Neuronal stem cell (in vitro differentiated cells): Measurements from ENCODE around the gene PTPRG.
A peak's percentile ranks its signal among the peaks of the same experiment; 100 is the strongest.

ENCODE experiments used
- DNase-seq: peaks from one replicate; pipeline ENCODE4 v3.0.0-alpha.2; 2013; ENCODE audit warnings: low spot score
- H2AFZ ChIP-seq: one replicate; pipeline ENCODE4 v1.6.1; 2013; ENCODE audit warnings: mild to moderate bottlenecking, low read length, inconsistent platforms
- H2AK5ac ChIP-seq: 2 replicates; pipeline ENCODE4 v1.6.1; 2013; ENCODE audit warnings: low read depth, mild to moderate bottlenecking, inconsistent platforms, low read length, moderate library complexity, mixed read lengths
- H2BK120ac ChIP-seq: 2 replicates; pipeline ENCODE4 v1.6.1; 2013; ENCODE audit warnings: low read depth, mild to moderate bottlenecking, inconsistent platforms, low read length, moderate library complexity, mixed read lengths
- H2BK12ac ChIP-seq: one replicate; pipeline ENCODE4 v1.6.1; 2013; ENCODE audit warnings: low read length, inconsistent platforms
- H2BK15ac ChIP-seq: 2 replicates; pipeline ENCODE4 v1.6.1; 2013; ENCODE audit warnings: mild to moderate bottlenecking, low read length, inconsistent platforms, mixed read lengths
- H2BK5ac ChIP-seq: one replicate; pipeline ENCODE4 v1.6.1; 2013; ENCODE audit warnings: inconsistent platforms, mild to moderate bottlenecking, low read length, moderate library complexity
- H3K14ac ChIP-seq: one replicate; pipeline ENCODE4 v1.6.1; 2013; ENCODE audit warnings: low read length, inconsistent platforms
- H3K18ac ChIP-seq: 2 replicates; pipeline ENCODE4 v1.6.1; 2013; ENCODE audit warnings: low read length, inconsistent platforms
- H3K23ac ChIP-seq: 2 replicates; pipeline ENCODE4 v1.6.1; 2013; ENCODE audit warnings: low read depth, mild to moderate bottlenecking, mixed read lengths, low read length, inconsistent platforms; ENCODE audit not compliant: poor library complexity
- H3K27ac ChIP-seq: replicated peaks from 3 replicates; pipeline ENCODE4 v1.5.1; 2013; ENCODE audit warnings: low read length, inconsistent platforms
- H3K27me3 ChIP-seq, 3 experiments: 2 replicates each; pipeline ENCODE4 v1.6.1; 2013; ENCODE audit warnings: low read length in 3 of 3, mild to moderate bottlenecking in 2 of 3, inconsistent platforms in 1 of 3, low read depth in 1 of 3, mixed read lengths in 1 of 3, moderate library complexity in 1 of 3; ENCODE audit not compliant: control insufficient read depth in 3 of 3, insufficient read depth in 3 of 3
- H3K36me3 ChIP-seq, 2 donors: replicated peaks in 1 of 2; 2 replicates each; pipeline ENCODE4 v1.6.1; 2013; ENCODE audit warnings: low read length in 2 of 2; ENCODE audit not compliant: control insufficient read depth in 2 of 2, insufficient read depth in 2 of 2
- H3K4ac ChIP-seq: 2 replicates; pipeline ENCODE4 v1.6.1; 2013; ENCODE audit warnings: inconsistent platforms, mild to moderate bottlenecking, low read length, moderate library complexity
- H3K4me1 ChIP-seq, 2 donors: 1 replicate in 1 of 2; 2 replicates in 1 of 2; pipeline ENCODE4 v1.6.1; 2013; ENCODE audit warnings: low read length in 2 of 2, low read depth in 1 of 2; ENCODE audit not compliant: control insufficient read depth in 2 of 2, insufficient read depth in 1 of 2
- H3K4me2 ChIP-seq: one replicate; pipeline ENCODE4 v1.6.1; 2013; ENCODE audit warnings: mild to moderate bottlenecking, low read length, inconsistent platforms; ENCODE audit not compliant: insufficient read depth, poor library complexity, severe bottlenecking
- H3K4me3 ChIP-seq, 2 donors: 2 replicates each; pipeline ENCODE4 v1.5.1; 2013; ENCODE audit warnings: low read length in 2 of 2, mild to moderate bottlenecking in 2 of 2, inconsistent platforms in 1 of 2, moderate library complexity in 1 of 2
- H3K79me1 ChIP-seq: one replicate; pipeline ENCODE4 v1.6.1; 2013; ENCODE audit warnings: low read depth, mild to moderate bottlenecking, inconsistent platforms, low read length, moderate library complexity
- H3K9ac ChIP-seq: one replicate; pipeline ENCODE4 v1.6.1; 2013; ENCODE audit warnings: mild to moderate bottlenecking, low read depth, low read length, inconsistent platforms; ENCODE audit not compliant: poor library complexity
- H3K9me3 ChIP-seq, 2 donors: replicated peaks in 1 of 2; 2 replicates each; pipeline versions ENCODE3 to v1.6.1; 2013; ENCODE audit warnings: low read length in 2 of 2, mild to moderate bottlenecking in 2 of 2, inconsistent platforms in 1 of 2, low read depth in 1 of 2, mixed read lengths in 1 of 2, moderate library complexity in 1 of 2; ENCODE audit not compliant: control insufficient read depth in 2 of 2, insufficient read depth in 1 of 2
- H4K8ac ChIP-seq: one replicate; pipeline ENCODE4 v1.6.1; 2013; ENCODE audit warnings: low read depth, mild to moderate bottlenecking, inconsistent platforms, low read length, moderate library complexity
- H4K91ac ChIP-seq: one replicate; pipeline ENCODE4 v1.6.1; 2013; ENCODE audit warnings: low read length, low read depth, mild to moderate bottlenecking, inconsistent platforms; ENCODE audit not compliant: poor library complexity
- WGBS, 2 donors: extraction: QIAGEN DNeasy Blood & Tissue Kit; methylation state at CpG; one replicate each; pipeline ENCODE4 v1.1.7; 2013; ENCODE audit warnings: missing lambda C conversion rate in 2 of 2, mixed read lengths in 1 of 2; ENCODE audit not compliant: insufficient read length in 2 of 2, insufficient replicate concordance in 1 of 2; ENCODE audit errors: extremely low coverage in 2 of 2; 5-methylcytosine and 5-hydroxymethylcytosine counted together

The PTPRG gene

GRCh38 chr3:62132027-62132602 lies 570.7 kb downstream of the PTPRG start:
- Histone ChIP-seq H3K14ac (no peak overlapping the region), H3K9ac (no peak overlapping the region), H2AK5ac (no peak overlapping the region), H3K27me3 (no peaks in the 10 kb centered on the region), H3K9me3 (peaks cover 0 to 18% of the 10 kb centered on the region in 2 donors), H3K4me1 (peaks cover 0 to 9% of the 10 kb centered on the region in 2 donors), H2BK5ac (no peak overlapping the region), H3K27ac (no peak overlapping the region), H3K4me2 (no peak overlapping the region), H4K91ac (no peak overlapping the region), H2BK15ac (no peak overlapping the region), H2BK120ac (no peak overlapping the region), H3K18ac (no peak overlapping the region), H3K79me1 (peaks cover 2% of the 10 kb centered on the region), H2BK12ac (no peak overlapping the region), H2AFZ (no peak overlapping the region), H3K23ac (no peak overlapping the region), H3K4me3 (no peak overlapping the region), H3K36me3 (no peaks in the 10 kb centered on the region), H4K8ac (no peak overlapping the region), H3K4ac (no peak overlapping the region)
- no peak for DNase-seq
- WGBS, 2 donors, result no CpG with 5 or more reads among the region's 3 CpGs

DNA sequence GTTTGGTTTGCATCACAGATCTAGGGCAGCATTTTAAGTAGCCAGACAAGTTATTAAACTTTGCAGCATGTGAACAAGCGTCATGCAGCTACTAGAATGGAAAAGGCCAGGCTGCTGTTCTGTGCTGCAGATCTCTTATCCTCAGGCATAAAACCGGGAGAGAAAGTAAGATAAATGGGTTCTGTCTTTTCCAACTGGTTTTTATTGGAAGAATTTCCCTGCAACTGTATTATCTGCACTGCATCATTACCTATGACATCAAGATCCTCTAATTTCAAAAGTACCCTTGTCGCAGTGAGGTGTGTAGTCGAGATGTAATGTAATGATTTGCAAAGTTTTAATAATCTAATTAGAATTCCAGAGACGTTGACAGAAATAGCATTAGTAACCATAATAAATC lies 571.6 kb downstream of the PTPRG start:
- Histone ChIP-seq H3K27me3 (no peaks in the 10 kb centered on the region), H2BK15ac (no peak overlapping the region), H4K8ac (no peak overlapping the region), H2BK5ac (no peak overlapping the region), H3K4me2 (no peak overlapping the region), H4K91ac (no peak overlapping the region), H3K4me1 (peaks cover 0 to 9% of the 10 kb centered on the region in 2 donors), H3K14ac (no peak overlapping the region), H2AFZ (no peak overlapping the region), H2AK5ac (no peak overlapping the region), H3K9ac (no peak overlapping the region), H3K4ac (no peak overlapping the region), H3K23ac (no peak overlapping the region), H3K4me3 (no peak overlapping the region), H2BK120ac (no peak overlapping the region), H3K79me1 (peaks cover 2% of the 10 kb centered on the region), H3K36me3 (no peaks in the 10 kb centered on the region), H3K27ac (no peak overlapping the region), H2BK12ac (no peak overlapping the region), H3K9me3 (peaks cover 0 to 18% of the 10 kb centered on the region in 2 donors), H3K18ac (no peak overlapping the region)
- DNase-seq, result no peak
- WGBS, 2 donors, result no CpG with 5 or more reads among the region's 5 CpGs

DNA sequence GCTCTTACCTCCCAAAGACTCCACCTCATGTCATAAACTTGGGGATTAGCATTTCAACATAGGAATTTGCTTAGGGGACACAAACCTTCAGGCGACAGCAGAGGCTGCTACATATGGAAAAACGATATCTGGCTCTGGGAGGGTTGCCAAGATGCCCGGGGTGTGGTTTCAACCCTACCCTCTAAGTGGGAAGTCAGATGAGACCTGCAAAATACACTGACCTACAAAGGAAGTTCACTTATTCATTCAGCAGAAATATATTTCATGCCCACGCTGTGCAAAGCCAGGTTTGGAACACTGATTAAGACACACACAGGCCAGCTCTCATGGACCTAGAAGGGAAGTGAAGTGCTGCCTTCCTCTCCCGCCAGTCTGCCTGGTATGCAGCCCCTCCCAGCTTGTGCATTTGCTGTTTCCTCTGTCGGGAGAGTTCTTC lies 572.7 kb downstream of the PTPRG start:
- Histone ChIP-seq H3K27ac (no peak overlapping the region), H2AFZ (no peak overlapping the region), H2BK15ac (no peak overlapping the region), H2BK120ac (no peak overlapping the region), H3K23ac (no peak overlapping the region), H3K9ac (peak overlapping the region; percentile 65), H3K4me3 (no peak overlapping the region), H3K4ac (no peak overlapping the region), H3K18ac (peak overlapping the region; percentile 75), H2BK5ac (no peak overlapping the region), H3K27me3 (no peaks in the 10 kb centered on the region), H2AK5ac (no peak overlapping the region), H4K8ac (no peak overlapping the region), H3K14ac (no peak overlapping the region), H3K4me1 (peaks cover 0 to 9% of the 10 kb centered on the region in 2 donors), H3K4me2 (no peak overlapping the region), H4K91ac (no peak overlapping the region), H3K36me3 (no peaks in the 10 kb centered on the region), H3K79me1 (peaks cover 2% of the 10 kb centered on the region), H3K9me3 (peaks cover 0 to 9% of the 10 kb centered on the region in 2 donors), H2BK12ac (no peak overlapping the region)
- WGBS, 2 donors, result no CpG with 5 or more reads among the region's 6 CpGs
- no peak for DNase-seq

GRCh38 chr3:62135741-62136140 lies 574.4 kb downstream of the PTPRG start:
- Histone ChIP-seq H2AFZ (no peak overlapping the region), H2BK12ac (no peak overlapping the region), H2AK5ac (no peak overlapping the region), H2BK5ac (no peak overlapping the region), H3K4me3 (peak overlapping the region in 1 of 2 donors; percentile 1), H3K14ac (no peak overlapping the region), H3K4me2 (no peak overlapping the region), H2BK120ac (no peak overlapping the region), H3K27ac (no peak overlapping the region), H4K91ac (no peak overlapping the region), H3K79me1 (no peaks in the 10 kb centered on the region), H4K8ac (no peak overlapping the region), H3K18ac (no peak overlapping the region), H2BK15ac (no peak overlapping the region), H3K9me3 (no peaks in the 10 kb centered on the region), H3K23ac (no peak overlapping the region), H3K4me1 (peaks cover 0 to 9% of the 10 kb centered on the region in 2 donors), H3K9ac (no peak overlapping the region), H3K4ac (no peak overlapping the region), H3K36me3 (no peaks in the 10 kb centered on the region), H3K27me3 (no peaks in the 10 kb centered on the region)
- no peak for DNase-seq
- no CpG with 5 or more reads among the region's 7 CpGs for WGBS, 2 donors
